Measurements from ENCODE around the gene SIL1.

DNA sequence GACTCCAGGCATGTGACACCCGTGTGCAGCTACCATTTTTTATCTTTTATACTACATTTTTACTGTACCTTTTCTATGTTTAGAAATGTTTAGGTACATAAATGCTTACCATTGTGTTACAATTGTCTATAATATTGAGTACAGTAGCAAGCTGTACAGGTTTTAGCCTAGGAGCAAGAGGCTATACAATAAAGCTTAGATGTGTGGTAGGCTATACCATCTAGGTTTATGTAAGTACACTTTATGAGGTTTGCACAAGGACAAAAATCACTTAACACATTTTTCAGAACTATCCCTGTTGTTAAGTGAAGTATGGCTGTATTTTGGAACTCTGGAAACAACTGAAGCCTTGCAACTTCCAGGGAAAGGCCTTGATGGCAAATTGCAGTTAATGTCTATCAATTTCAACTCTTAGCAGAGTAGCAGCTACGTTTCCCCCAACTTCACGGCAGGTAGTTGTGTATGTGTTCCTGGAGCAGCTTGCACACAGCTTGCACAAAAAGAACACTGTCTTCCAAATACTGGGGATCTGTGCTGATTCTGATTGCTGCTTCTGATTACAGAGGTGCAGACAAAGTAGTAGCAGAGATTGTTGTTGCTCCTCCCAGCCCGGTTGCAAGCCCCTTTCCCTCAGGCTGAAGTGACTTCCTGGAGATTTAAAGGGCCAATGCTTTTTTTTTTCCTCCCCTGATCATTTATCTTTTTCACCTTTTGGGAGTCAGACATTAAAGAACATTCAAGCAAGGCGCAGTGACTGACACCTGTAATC, 30.0 kb downstream of the SIL1 start:
- no peak for TF ChIP-seq EP300 (IDR thresholded peaks at IDR 0.05; ENCODE audit: borderline replicate concordance)
- TF ChIP-seq RAD21 (IDR thresholded peaks at IDR 0.05; ENCODE audit: low read depth) = no peak
- no peak for TF ChIP-seq REST (IDR thresholded peaks at IDR 0.05; ENCODE audit: low read depth)
- TF ChIP-seq CEBPB (IDR thresholded peaks at IDR 0.05) = no peak
- TF ChIP-seq CREB1 (IDR thresholded peaks at IDR 0.05; ENCODE audit: low read depth) = no peak
- no peak for TF ChIP-seq TAF1 (IDR thresholded peaks at IDR 0.05; ENCODE audit: low read depth)
- TF ChIP-seq EGR1 (IDR thresholded peaks at IDR 0.05) = no peak
- TF ChIP-seq, protein P1, sequence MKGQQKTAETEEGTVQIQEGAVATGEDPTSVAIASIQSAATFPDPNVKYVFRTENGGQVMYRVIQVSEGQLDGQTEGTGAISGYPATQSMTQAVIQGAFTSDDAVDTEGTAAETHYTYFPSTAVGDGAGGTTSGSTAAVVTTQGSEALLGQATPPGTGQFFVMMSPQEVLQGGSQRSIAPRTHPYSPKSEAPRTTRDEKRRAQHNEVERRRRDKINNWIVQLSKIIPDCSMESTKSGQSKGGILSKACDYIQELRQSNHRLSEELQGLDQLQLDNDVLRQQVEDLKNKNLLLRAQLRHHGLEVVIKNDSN (IDR thresholded peaks at IDR 0.05) = no peak
- no peak for TF ChIP-seq MAX (IDR thresholded peaks at IDR 0.05)
- no peak for TF ChIP-seq NFIC (IDR thresholded peaks at IDR 0.05)
- no peak for TF ChIP-seq YY1 (IDR thresholded peaks at IDR 0.05; ENCODE audit: low read depth)
- no peak for TF ChIP-seq TCF12 (IDR thresholded peaks at IDR 0.05; ENCODE audit: low read depth)
- no peak for TF ChIP-seq ZBTB7A (IDR thresholded peaks at IDR 0.05; ENCODE audit: low read depth)
